ENCODE measurements around the gene DAW1.
"Not testable (repeated sequence)": the region's sequence is repeated elsewhere in the genome, so short reads cannot be mapped to it uniquely, and the experiment has no call there.

DAW1 gene

DNA sequence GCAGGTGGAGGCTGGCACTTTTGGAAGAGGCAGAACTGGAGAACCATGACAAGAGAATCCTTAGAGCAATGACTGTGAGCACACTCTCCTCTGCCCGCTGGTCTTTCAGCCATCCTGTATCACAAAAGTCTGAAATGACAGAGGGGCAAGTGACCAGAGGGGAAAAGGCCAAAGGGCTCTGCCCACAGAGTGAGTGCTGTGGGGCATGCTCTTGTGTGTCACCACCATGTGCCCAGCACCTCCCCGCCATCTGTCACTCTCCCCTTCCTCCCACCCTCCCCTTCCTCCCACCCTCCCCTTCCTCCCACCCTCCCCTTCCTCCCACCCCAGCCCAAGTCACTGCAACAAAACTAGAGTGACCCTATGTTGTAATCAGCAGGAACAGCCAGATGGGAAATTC is 31.9 kb downstream of the DAW1 start:
- H3K4me1 Mint-ChIP-seq (ENCODE audit: low read depth in 2 of 2): no peaks in the 10 kb centered on the region
- DNase-seq (no peak), ATAC-seq (replicated peaks) (no peak)
- no peak overlapping the region for H3K27ac Mint-ChIP-seq
- H3K36me3 Mint-ChIP-seq (ENCODE audit: insufficient read depth): no peaks in the 10 kb centered on the region
- H3K27me3 Mint-ChIP-seq: no peaks in the 10 kb centered on the region
- H3K9me3 Mint-ChIP-seq: no peaks in the 10 kb centered on the region
- no peak overlapping the region for H3K4me3 Mint-ChIP-seq

- no peak overlapping the region for H3K27ac Mint-ChIP-seq
- H3K27me3 Mint-ChIP-seq: no peaks in the 10 kb centered on the region
- no peak overlapping the region for H3K4me3 Mint-ChIP-seq
- no peak for ATAC-seq (replicated peaks)
- H3K36me3 Mint-ChIP-seq (ENCODE audit: insufficient read depth): no peaks in the 10 kb centered on the region
- no peaks in the 10 kb centered on the region for H3K4me1 Mint-ChIP-seq (ENCODE audit: low read depth in 2 of 2)
- DNase-seq: no peak
- H3K9me3 Mint-ChIP-seq: no peaks in the 10 kb centered on the region
Observed at GRCh38 chr2:227906991-227907390, 35.6 kb downstream of the DAW1 start.

- Mint-ChIP-seq H3K27me3 (no peaks in the 10 kb centered on the region), H3K4me1 (ENCODE audit: low read depth in 2 of 2) (no peaks in the 10 kb centered on the region), H3K9me3 (no peaks in the 10 kb centered on the region), H3K27ac (no peak overlapping the region), H3K4me3 (no peak overlapping the region), H3K36me3 (ENCODE audit: insufficient read depth) (no peaks in the 10 kb centered on the region)
- ATAC-seq (replicated peaks): no peak
- DNase-seq: no peak
Observed at GRCh38 chr2:227908266-227909054, 37.0 kb downstream of the DAW1 start.

- Mint-ChIP-seq H3K27me3 (peaks cover 0 to 6% of the 10 kb centered on the region in 2 donors), H3K27ac (no peak overlapping the region), H3K36me3 (ENCODE audit: insufficient read depth) (no peaks in the 10 kb centered on the region), H3K4me1 (ENCODE audit: low read depth in 2 of 2) (no peaks in the 10 kb centered on the region), H3K4me3 (no peak overlapping the region), H3K9me3 (no peaks in the 10 kb centered on the region)
- no peak for ATAC-seq (replicated peaks)
- no peak for DNase-seq
Observed at GRCh38 chr2:227914362-227914761, 42.9 kb downstream of the DAW1 start.

DNA sequence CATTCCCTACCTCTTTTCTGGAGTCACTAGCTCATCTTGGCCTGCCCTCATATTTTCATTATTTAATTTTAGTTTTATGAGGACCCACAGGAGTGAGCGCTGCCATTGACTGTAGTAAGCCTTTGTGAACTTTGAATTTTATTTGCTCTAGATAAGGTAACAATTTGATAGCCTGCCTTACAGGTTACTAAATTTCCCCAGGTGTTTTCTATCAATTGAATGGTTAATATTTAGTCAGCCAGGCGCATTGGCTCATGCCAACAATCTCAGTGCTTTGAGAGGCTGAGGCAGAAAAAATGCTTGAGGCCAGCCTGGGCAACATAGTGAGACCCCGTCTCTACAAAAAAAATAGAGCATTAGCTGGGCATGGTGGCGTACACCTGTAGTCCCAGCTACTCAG is 50.2 kb downstream of the DAW1 start:
- Mint-ChIP-seq H3K27me3 (peaks cover 0 to 5% of the 10 kb centered on the region in 2 donors), H3K4me3 (no peak overlapping the region), H3K9me3 (peaks cover 0 to 2% of the 10 kb centered on the region in 2 donors), H3K36me3 (ENCODE audit: insufficient read depth) (no peaks in the 10 kb centered on the region), H3K27ac (no peak overlapping the region), H3K4me1 (ENCODE audit: low read depth in 2 of 2) (no peaks in the 10 kb centered on the region)
- DNase-seq: no peak
- no peak for ATAC-seq (replicated peaks)

GRCh38 chr2:227932001-227932400 is 60.6 kb downstream of the DAW1 start:
- Mint-ChIP-seq H3K36me3 (ENCODE audit: insufficient read depth) (no peaks in the 10 kb centered on the region), H3K4me3 (no peak overlapping the region), H3K27me3 (no peaks in the 10 kb centered on the region), H3K27ac (no peak overlapping the region), H3K9me3 (peaks cover 0 to 10% of the 10 kb centered on the region in 2 donors), H3K4me1 (ENCODE audit: low read depth in 2 of 2) (no peaks in the 10 kb centered on the region)
- DNase-seq (no peak), ATAC-seq (replicated peaks) (no peak)

DNA sequence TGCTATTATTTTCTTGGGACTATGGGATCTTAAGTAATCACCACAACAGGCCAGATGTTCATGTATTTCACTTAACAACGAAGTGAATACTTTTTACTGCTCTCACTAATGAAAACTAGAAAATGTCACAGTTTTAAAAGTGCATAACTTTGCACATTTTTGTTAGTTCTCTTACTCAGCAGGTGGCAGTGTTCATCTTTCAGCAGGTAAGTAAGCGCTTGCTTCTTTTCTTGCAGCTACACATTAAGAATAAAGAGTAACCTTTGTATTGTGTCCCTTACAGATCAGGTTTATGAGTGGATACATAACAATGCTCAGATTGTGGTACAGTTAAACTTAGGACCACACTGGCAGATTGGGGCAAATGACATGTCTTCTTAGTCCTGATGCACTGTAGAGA is 61.0 kb downstream of the DAW1 start:
- no peak overlapping the region for H3K4me3 Mint-ChIP-seq
- no peaks in the 10 kb centered on the region for H3K4me1 Mint-ChIP-seq (ENCODE audit: low read depth in 2 of 2)
- ATAC-seq (replicated peaks) (no peak), DNase-seq (no peak)
- H3K27ac Mint-ChIP-seq: no peak overlapping the region
- no peaks in the 10 kb centered on the region for H3K36me3 Mint-ChIP-seq (ENCODE audit: insufficient read depth)
- H3K27me3 Mint-ChIP-seq: peaks cover 0 to 3% of the 10 kb centered on the region in 2 donors
- peaks cover 0 to 10% of the 10 kb centered on the region in 2 donors for H3K9me3 Mint-ChIP-seq

GRCh38 chr2:227933884-227934283 is 62.5 kb downstream of the DAW1 start:
- DNase-seq (no peak), ATAC-seq (replicated peaks) (no peak)
- H3K27ac Mint-ChIP-seq: no peak overlapping the region
- H3K4me1 Mint-ChIP-seq (ENCODE audit: low read depth in 2 of 2): no peaks in the 10 kb centered on the region
- H3K27me3 Mint-ChIP-seq: peaks cover 0 to 17% of the 10 kb centered on the region in 2 donors
- peaks cover 0 to 7% of the 10 kb centered on the region in 2 donors for H3K9me3 Mint-ChIP-seq
- H3K4me3 Mint-ChIP-seq: no peak overlapping the region
- no peaks in the 10 kb centered on the region for H3K36me3 Mint-ChIP-seq (ENCODE audit: insufficient read depth)

GRCh38 chr2:227936249-227936648 is 64.8 kb downstream of the DAW1 start:
- not testable (repeated sequence) for H3K4me3 Mint-ChIP-seq; ATAC-seq (replicated peaks); H3K9me3 Mint-ChIP-seq; H3K4me1 Mint-ChIP-seq (ENCODE audit: low read depth in 2 of 2); H3K27ac Mint-ChIP-seq; DNase-seq; H3K36me3 Mint-ChIP-seq (ENCODE audit: insufficient read depth)
- peaks cover 0 to 18% of the 10 kb centered on the region in 2 donors for H3K27me3 Mint-ChIP-seq

DNA sequence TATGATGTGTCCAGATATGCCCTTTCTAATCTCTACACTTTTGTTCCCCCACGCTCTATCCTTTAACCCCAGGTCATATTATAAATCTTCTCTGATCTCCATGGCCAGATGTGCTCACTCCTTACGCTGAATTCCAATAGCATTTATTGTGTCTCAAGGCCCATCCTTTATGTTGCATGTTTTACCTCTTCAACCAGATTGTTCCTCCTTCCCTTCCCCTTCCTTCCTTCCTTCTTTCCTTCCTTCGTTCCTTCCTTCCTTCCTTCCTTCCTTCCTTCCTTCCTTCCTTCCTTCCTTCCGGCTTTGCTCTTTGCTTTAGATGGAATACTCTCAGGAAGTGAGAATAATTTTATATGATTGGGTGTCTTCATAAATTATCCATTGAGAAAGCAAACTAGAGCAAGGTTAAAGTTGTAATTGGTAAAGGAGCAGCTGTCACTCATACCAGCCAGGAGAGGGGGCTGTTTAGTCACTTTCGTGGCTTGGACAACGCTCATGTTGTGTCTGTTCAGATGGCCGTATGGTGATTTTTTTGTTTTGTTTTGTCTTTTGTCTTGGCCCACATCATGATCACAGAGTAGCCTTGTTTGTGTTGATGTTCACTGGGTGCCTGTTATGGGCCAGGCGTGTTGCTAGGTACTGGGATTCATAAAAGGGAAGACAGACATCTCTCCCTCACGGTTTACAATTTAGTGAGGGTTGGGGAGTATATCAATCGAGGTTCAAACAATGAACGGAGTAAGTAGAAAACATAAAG is 68.0 kb downstream of the DAW1 start:
- DNase-seq: no peak
- ATAC-seq (replicated peaks): no peak
- H3K9me3 Mint-ChIP-seq: peaks cover 0 to 6% of the 10 kb centered on the region in 2 donors
- H3K4me1 Mint-ChIP-seq (ENCODE audit: low read depth in 2 of 2): no peaks in the 10 kb centered on the region
- H3K4me3 Mint-ChIP-seq: no peak overlapping the region
- peaks cover 0 to 18% of the 10 kb centered on the region in 2 donors for H3K27me3 Mint-ChIP-seq
- no peak overlapping the region for H3K27ac Mint-ChIP-seq
- no peaks in the 10 kb centered on the region for H3K36me3 Mint-ChIP-seq (ENCODE audit: insufficient read depth)

GRCh38 chr2:227942021-227942420 is 70.6 kb downstream of the DAW1 start:
- Mint-ChIP-seq H3K9me3 (peaks cover 0 to 5% of the 10 kb centered on the region in 2 donors), H3K4me3 (no peak overlapping the region), H3K36me3 (ENCODE audit: insufficient read depth) (no peaks in the 10 kb centered on the region), H3K27ac (no peak overlapping the region), H3K4me1 (ENCODE audit: low read depth in 2 of 2) (no peaks in the 10 kb centered on the region), H3K27me3 (peaks cover 0 to 18% of the 10 kb centered on the region in 2 donors)
- no peak for DNase-seq
- no peak for ATAC-seq (replicated peaks)

- H3K9me3 Mint-ChIP-seq: peaks cover 0 to 3% of the 10 kb centered on the region in 2 donors
- DNase-seq (no peak), ATAC-seq (replicated peaks) (no peak)
- H3K4me3 Mint-ChIP-seq: no peak overlapping the region
- no peaks in the 10 kb centered on the region for H3K4me1 Mint-ChIP-seq (ENCODE audit: low read depth in 2 of 2)
- H3K27me3 Mint-ChIP-seq: peaks cover 0 to 10% of the 10 kb centered on the region in 2 donors
- no peaks in the 10 kb centered on the region for H3K36me3 Mint-ChIP-seq (ENCODE audit: insufficient read depth)
- no peak overlapping the region for H3K27ac Mint-ChIP-seq
Observed at GRCh38 chr2:227942965-227943364, 71.5 kb downstream of the DAW1 start.

DNA sequence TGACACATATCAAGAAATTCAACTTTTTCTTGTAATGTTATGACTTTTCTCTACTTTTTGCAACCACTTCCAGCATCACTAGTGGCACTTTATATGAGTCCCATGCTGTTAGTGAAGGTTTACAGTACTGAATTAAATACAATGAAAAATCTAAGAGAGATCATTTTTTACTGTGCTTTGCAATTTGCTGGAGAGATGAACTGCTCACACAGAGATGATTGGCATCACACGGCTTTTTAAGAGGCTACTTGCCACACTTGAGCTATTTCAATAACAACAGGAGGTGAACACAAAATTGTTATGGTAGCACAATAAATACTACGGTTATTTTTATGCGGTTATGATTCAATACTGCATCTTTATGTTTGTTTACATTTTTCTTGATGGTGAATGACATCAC is 88.9 kb downstream of the DAW1 start:
- no peak overlapping the region for H3K27ac Mint-ChIP-seq
- DNase-seq: no peak
- no peaks in the 10 kb centered on the region for H3K36me3 Mint-ChIP-seq (ENCODE audit: insufficient read depth)
- H3K4me1 Mint-ChIP-seq (ENCODE audit: low read depth in 2 of 2): no peaks in the 10 kb centered on the region
- no peak overlapping the region for H3K4me3 Mint-ChIP-seq
- H3K27me3 Mint-ChIP-seq: no peaks in the 10 kb centered on the region
- H3K9me3 Mint-ChIP-seq: peaks cover 0 to 10% of the 10 kb centered on the region in 2 donors
- no peak for ATAC-seq (replicated peaks)

Data from effector memory CD8-positive, alpha-beta T cell (primary cell).